CD14-positive monocyte (primary cell): Measurements from ENCODE around the gene EMILIN1. TPM values are rescaled to one million over a fixed set of nuclear protein-coding genes. Genes with fewer than 3 reads are reported as not detected.

Experiments
- DNase-seq, 3 donors: peaks; one replicate each; pipeline ENCODE4 v3.0.0-alpha.2; 2011 to 2022
- H2AFZ ChIP-seq: 2 replicates; pipeline ENCODE4 v1.6.0; 2012; ENCODE audit warnings: mild to moderate bottlenecking, low read depth, low read length, inconsistent platforms; ENCODE audit not compliant: insufficient read depth, poor library complexity, severe bottlenecking
- H3K27ac ChIP-seq, 2 donors: 1 replicate in 1 of 2; 2 replicates in 1 of 2; pipeline ENCODE4 v1.5.1; 2012 to 2013; ENCODE audit warnings: low read length in 2 of 2, control low read depth in 1 of 2, inconsistent platforms in 1 of 2, low read depth in 1 of 2, mild to moderate bottlenecking in 1 of 2
- H3K27me3 ChIP-seq, 2 donors: one replicate each; pipeline versions ENCODE4 v1.6.0 to v1.6.1; 2011 to 2013; ENCODE audit warnings: low read length in 2 of 2; ENCODE audit not compliant: control insufficient read depth in 2 of 2, insufficient read depth in 2 of 2
- H3K36me3 ChIP-seq, 2 donors: replicated peaks in 1 of 2; 1 replicate in 1 of 2; 2 replicates in 1 of 2; pipeline versions ENCODE4 v1.5.1 to v1.6.1; 2012 to 2013; ENCODE audit warnings: low read length in 2 of 2, control low read depth in 1 of 2, inconsistent platforms in 1 of 2, mild to moderate bottlenecking in 1 of 2; ENCODE audit not compliant: insufficient read depth in 2 of 2, control insufficient read depth in 1 of 2
- H3K4me1 ChIP-seq, 2 donors: 1 replicate in 1 of 2; 2 replicates in 1 of 2; pipeline versions ENCODE4 v1.5.1 to v1.6.1; 2012 to 2013; ENCODE audit warnings: low read length in 2 of 2, control low read depth in 1 of 2, inconsistent platforms in 1 of 2, mild to moderate bottlenecking in 1 of 2, moderate library complexity in 1 of 2; ENCODE audit not compliant: insufficient read depth in 2 of 2, control insufficient read depth in 1 of 2
- H3K4me2 ChIP-seq: replicated peaks from 2 replicates; pipeline ENCODE3; 2012; ENCODE audit warnings: low read length, moderate library complexity, mild to moderate bottlenecking; ENCODE audit not compliant: poor library complexity, severe bottlenecking; ENCODE audit errors: extremely low read depth
- H3K4me3 ChIP-seq, 3 experiments: fragments of 200-600 bp in 1 of 3; sonication (generic) in 1 of 3; replicated peaks in 1 of 3; 1 replicate in 2 of 3; 2 replicates in 1 of 3; pipeline ENCODE4 v1.5.1; 2011 to 2013; ENCODE audit warnings: low read length in 3 of 3, mild to moderate bottlenecking in 3 of 3, control low read depth in 2 of 3, low read depth in 2 of 3, inconsistent platforms in 1 of 3, moderate library complexity in 1 of 3
- H3K79me2 ChIP-seq: 2 replicates; pipeline ENCODE4 v1.6.0; 2012; ENCODE audit warnings: mild to moderate bottlenecking, control low read depth, inconsistent platforms, low read length, moderate library complexity; ENCODE audit not compliant: insufficient read depth
- H3K9ac ChIP-seq: 2 replicates; pipeline ENCODE4 v1.6.0; 2017; ENCODE audit warnings: low read length, mild to moderate bottlenecking; ENCODE audit not compliant: insufficient read depth, poor library complexity, severe bottlenecking
- H3K9me3 ChIP-seq, 2 donors: replicated peaks in 1 of 2; 1 replicate in 1 of 2; 2 replicates in 1 of 2; pipeline versions ENCODE4 v1.5.1 to v1.6.1; 2012 to 2013; ENCODE audit warnings: low read length in 2 of 2, control low read depth in 1 of 2; ENCODE audit not compliant: control insufficient read depth in 1 of 2, insufficient read depth in 1 of 2
- H4K20me1 ChIP-seq: 2 replicates; pipeline ENCODE4 v1.6.0; 2012; ENCODE audit warnings: mild to moderate bottlenecking, low read length, control low read depth, moderate library complexity; ENCODE audit not compliant: insufficient read depth
- H3K27ac Mint-ChIP-seq, 7 donors: one replicate each; pipeline ENCODE4 v1.8.0; 2020; ENCODE audit warnings: mild to moderate bottlenecking in 7 of 7, mixed read lengths in 7 of 7, moderate library complexity in 6 of 7, inconsistent platforms in 2 of 7
- H3K27me3 Mint-ChIP-seq, 3 donors: one replicate each; pipeline ENCODE4 v1.8.0; 2021 to 2022; ENCODE audit warnings: low read depth in 3 of 3, mild to moderate bottlenecking in 3 of 3, mixed read lengths in 3 of 3, moderate library complexity in 3 of 3, inconsistent platforms in 1 of 3
- H3K36me3 Mint-ChIP-seq, 2 donors: one replicate each; pipeline ENCODE4 v1.8.0; 2020; ENCODE audit warnings: mixed read lengths in 2 of 2, inconsistent platforms in 1 of 2, mild to moderate bottlenecking in 1 of 2
- H3K4me1 Mint-ChIP-seq: one replicate; pipeline ENCODE4 v1.8.0; 2020; ENCODE audit warnings: mild to moderate bottlenecking, mixed read lengths
- H3K4me3 Mint-ChIP-seq, 2 donors: one replicate each; pipeline ENCODE4 v1.8.0; 2020; ENCODE audit warnings: mild to moderate bottlenecking in 2 of 2, mixed read lengths in 2 of 2, moderate library complexity in 1 of 2
- H3K9me3 Mint-ChIP-seq, 7 donors: one replicate each; pipeline ENCODE4 v1.8.0; 2020 to 2022; ENCODE audit warnings: mixed read lengths in 7 of 7, mild to moderate bottlenecking in 6 of 7, moderate library complexity in 6 of 7, inconsistent platforms in 2 of 7
- CTCF ChIP-seq: fragments of 200-600 bp; IDR thresholded peaks from one replicate; pipeline ENCODE4 v1.8.0; 2022; ENCODE audit warnings: antibody characterized with exemption, mild to moderate bottlenecking
- WGBS: methylation state at CpG from one replicate; pipeline ENCODE4 v1.1.5; 2013; ENCODE audit warnings: missing lambda C conversion rate; ENCODE audit not compliant: insufficient coverage; 5-methylcytosine and 5-hydroxymethylcytosine counted together
- intact Hi-C, 2 donors: fragments of 100-400 bp; cut with micrococcal nuclease; formaldehyde crosslinking; loops; one replicate each; pipeline versions ENCODE4 v1.15.0 to v1.15.1; 2023
- polyA plus RNA-seq, 3 donors: library from polyadenylated mRNA; depleted of rRNA in 1 of 3; unstranded in 2 of 3; stranded (reverse) in 1 of 3; fragments of 300-500 nt in 2 of 3; fragments of >200 nt in 1 of 3; fragmentation: Illumina TruSeq in 2 of 3; gene quantifications; 1 replicate in 2 of 3; 2 replicates in 1 of 3; pipeline ENCODE4 v1.2.3, GENCODE V29; 2012 to 2021

EMILIN1 gene
- polyA plus RNA-seq, 3 donors = 0.43 to 1.0 (median 0.44) TPM

DNA sequence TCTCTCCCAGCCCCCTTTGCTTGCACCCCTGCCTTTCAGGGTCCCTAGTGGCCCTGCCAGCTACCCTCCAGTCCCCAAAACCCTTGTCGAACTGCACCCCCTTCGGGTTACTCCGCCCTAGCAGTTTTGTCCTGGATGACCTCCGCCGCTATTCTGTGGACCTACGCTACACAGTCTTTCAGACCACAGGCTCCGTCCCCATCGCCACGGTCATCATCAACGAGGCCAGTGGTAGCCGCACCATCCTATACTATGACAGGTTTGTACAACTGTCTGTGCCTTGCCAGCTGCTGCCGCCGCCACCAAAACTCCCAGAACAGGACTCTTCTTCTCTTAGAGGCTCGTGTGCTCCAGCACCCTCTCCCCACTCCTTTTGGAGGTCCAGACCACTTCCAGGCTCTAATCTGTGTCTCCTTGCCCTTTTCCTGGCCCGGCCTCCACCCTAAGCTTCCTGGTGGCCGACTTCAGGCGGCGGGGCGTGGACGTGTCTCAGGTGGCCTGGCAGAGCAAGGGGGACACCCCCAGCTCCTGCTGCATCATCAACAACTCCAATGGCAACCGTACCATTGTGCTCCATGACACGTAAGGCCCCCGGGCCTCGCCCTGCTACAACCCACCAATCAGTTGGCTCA lies 16.1 kb downstream of the EMILIN1 start:
- Histone ChIP-seq H3K27me3 (no peaks in the 10 kb centered on the region), H3K9me3 (no peaks in the 10 kb centered on the region), H3K36me3 (no peaks in the 10 kb centered on the region), H3K9ac (no peak overlapping the region), H3K79me2 (no peaks in the 10 kb centered on the region), H2AFZ (no peak overlapping the region), H3K27ac (no peak overlapping the region), H3K4me1 (peaks cover 23 to 24% of the 10 kb centered on the region in 2 donors), H3K4me3 (no peak overlapping the region), H3K4me2 (no peak overlapping the region), H4K20me1 (no peaks in the 10 kb centered on the region)
- peaks cover 21% of the 10 kb centered on the region for H3K4me1 Mint-ChIP-seq
- peaks cover 0 to 3% of the 10 kb centered on the region in 2 donors for H3K36me3 Mint-ChIP-seq
- peak overlapping the region in 1 of 7 donors; percentile 78 for H3K27ac Mint-ChIP-seq
- WGBS = 97% methylated on average over 20 of the region's 24 CpGs
- no peak for DNase-seq
- H3K4me3 Mint-ChIP-seq = no peak overlapping the region
- no peaks in the 10 kb centered on the region for H3K9me3 Mint-ChIP-seq
- intact Hi-C loops = no loop called here
- TF ChIP-seq CTCF = no peak
- H3K27me3 Mint-ChIP-seq = peaks cover 0 to 3% (median 3%) of the 10 kb centered on the region in 3 donors

DNA sequence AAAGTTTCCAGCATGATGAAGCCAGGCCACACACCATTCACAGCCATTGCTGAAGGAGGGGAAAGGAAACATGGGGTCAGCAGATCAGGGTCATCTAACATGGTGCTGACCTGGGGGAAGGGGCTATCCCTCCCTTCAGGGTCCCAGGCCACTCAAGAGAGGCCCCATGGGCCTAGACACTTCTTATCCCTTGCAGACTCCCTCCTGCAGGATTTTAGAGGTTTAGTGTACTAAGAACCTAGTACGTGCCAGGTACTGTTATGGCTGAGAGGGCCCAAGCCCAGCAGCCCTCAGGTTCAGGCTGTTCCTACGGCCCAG lies 17.0 kb downstream of the EMILIN1 start:
- intact Hi-C loops = loop anchor here (5.0 kb wide), 4 partner anchors 37 to 207 kb away; partner anchors contain the start of genes PREB (in 2 of the 2), ATRAID (in 1 of the 2), SLC5A6 (in 1 of the 2) and TRIM54 (in 1 of the 2)
- H3K4me1 ChIP-seq = peaks cover 23 to 24% of the 10 kb centered on the region in 2 donors
- no peaks in the 10 kb centered on the region for H4K20me1 ChIP-seq
- H3K4me3 ChIP-seq = no peak overlapping the region
- H3K79me2 ChIP-seq = no peaks in the 10 kb centered on the region
- no peaks in the 10 kb centered on the region for H3K36me3 ChIP-seq
- no peak for TF ChIP-seq CTCF
- no peak for DNase-seq
- Mint-ChIP-seq H3K4me3 (no peak overlapping the region), H3K9me3 (no peaks in the 10 kb centered on the region), H3K27me3 (peaks cover 0 to 3% (median 3%) of the 10 kb centered on the region in 3 donors), H3K4me1 (peaks cover 21% of the 10 kb centered on the region), H3K27ac (peak overlapping the region in 1 of 7 donors; percentile 50), H3K36me3 (peaks cover 0 to 3% of the 10 kb centered on the region in 2 donors)
- no peaks in the 10 kb centered on the region for H3K9me3 ChIP-seq
- no peak overlapping the region for H3K27ac ChIP-seq
- WGBS = 100% methylated on average over 2 of the region's 2 CpGs
- peak overlapping the region; percentile 87 for H3K4me2 ChIP-seq
- peak overlapping the region; percentile 97 for H2AFZ ChIP-seq
- H3K27me3 ChIP-seq = no peaks in the 10 kb centered on the region
- H3K9ac ChIP-seq = no peak overlapping the region
